ENCODE measurements around the gene ENTPD3. TPM values are rescaled to one million over a fixed set of nuclear protein-coding genes. Genes with fewer than 3 reads are reported as not detected.

Gene ENTPD3
- total RNA-seq, 1 experiment from 2014 or later: 0.50 TPM

- TF ChIP-seq AFF4 (CRISPR knock-in tag; IDR thresholded peaks at IDR 0.05; ENCODE audit: borderline replicate concordance) (no peak), ATF3 (CRISPR knock-in tag; conservative IDR thresholded peaks at IDR 0.05) (no peak), ZNF416 (CRISPR knock-in tag; IDR thresholded peaks at IDR 0.05) (0 out of 2 replicates have a peak, but pooled peaks have one; percentile 65), CTCF (IDR thresholded peaks at IDR 0.05) (no peak), ZNF396 (CRISPR knock-in tag; IDR thresholded peaks at IDR 0.05; ENCODE audit: borderline replicate concordance) (no peak), NFYB (CRISPR knock-in tag; conservative IDR thresholded peaks at IDR 0.05; ENCODE audit: low read depth) (peak; percentile 73), ATF6 (CRISPR knock-in tag; IDR thresholded peaks at IDR 0.05) (no peak), IRF2 (CRISPR knock-in tag; IDR thresholded peaks at IDR 0.05; ENCODE audit: borderline replicate concordance, low read depth) (no peak), RORB (CRISPR knock-in tag; IDR thresholded peaks at IDR 0.05) (no peak), CREM (CRISPR knock-in tag; IDR thresholded peaks at IDR 0.05) (no peak), TEAD4 (CRISPR knock-in tag; IDR thresholded peaks at IDR 0.05) (0 out of 2 replicates have a peak, but pooled peaks have one; percentile 71), TEAD1 (CRISPR knock-in tag; IDR thresholded peaks at IDR 0.05) (peak; percentile 13; the same call in 1 of the 2 replicates), ATF1 (CRISPR knock-in tag; IDR thresholded peaks at IDR 0.05) (0 out of 2 replicates have a peak, but pooled peaks have one; percentile 56), ERG (CRISPR knock-in tag; IDR thresholded peaks at IDR 0.05) (no peak), FOXK1 (CRISPR knock-in tag; IDR thresholded peaks at IDR 0.05) (peak; percentile 96), ATF2 (CRISPR knock-in tag; IDR thresholded peaks at IDR 0.05; ENCODE audit: borderline replicate concordance, low read depth) (no peak), TCF7 (CRISPR knock-in tag; IDR thresholded peaks at IDR 0.05; ENCODE audit: low read depth) (peak; percentile 75; the same call in 1 of the 2 replicates), ZNF121 (CRISPR knock-in tag; IDR thresholded peaks at IDR 0.05) (no peak), NR3C1 (CRISPR knock-in tag; conservative IDR thresholded peaks at IDR 0.05; ENCODE audit: low read depth) (no peak), ZNF263 (CRISPR knock-in tag; IDR thresholded peaks at IDR 0.05; ENCODE audit: low read depth) (no peak), NR2C2 (CRISPR knock-in tag; IDR thresholded peaks at IDR 0.05) (no peak), ZNF317 (CRISPR knock-in tag; IDR thresholded peaks at IDR 0.05; ENCODE audit: borderline replicate concordance, low read depth) (no peak), STAT6 (CRISPR knock-in tag; conservative IDR thresholded peaks at IDR 0.05; ENCODE audit: low read depth) (no peak), GRHL2 (CRISPR knock-in tag; IDR thresholded peaks at IDR 0.05; ENCODE audit: insufficient replicate concordance, severe bottlenecking) (no peak), ZBTB21 (CRISPR knock-in tag; IDR thresholded peaks at IDR 0.05; ENCODE audit: borderline replicate concordance) (no peak)
These were observed 70.2 kb downstream of the ENTPD3 start, which contains the start of gene RPL14 (continued) for GRCh38 chr3:40456940-40457823.

All from WTC11 (cell line).